Measurements from ENCODE around the gene SHQ1. TPM values are rescaled to one million over a fixed set of nuclear protein-coding genes. Genes with fewer than 3 reads are reported as not detected.

SHQ1 gene
- total RNA-seq, 2 experiments from 2014 or later: 9.4 to 13.1 TPM

- H3K9me3 ChIP-seq (ENCODE audit: control insufficient read depth in 1 of 2, insufficient read depth in 1 of 2, low read length in 2 of 2): no peaks in the 10 kb centered on the region
- ATAC-seq (ENCODE audit: poor library complexity): no peak
- H3K4me1 Mint-ChIP-seq (ENCODE audit: low read depth): peaks cover 13% of the 10 kb centered on the region
- TF ChIP-seq CTCF (IDR thresholded peaks at IDR 0.05): no peak
- H3K36me3 Mint-ChIP-seq (ENCODE audit: low read depth): peaks cover 31% of the 10 kb centered on the region
- no peak for DNase-seq
- ChIA-PET CTCF (interaction anchor here (1.3 to 5.9 kb wide), 3 partner anchors 154 to 945 kb away, joined by 4 to 38 read pairs (median 11); no protein-coding TSS in a partner anchor), POLR2A (interaction anchor here (0.7 to 4.9 kb wide), 13 partner anchors 8 to 945 kb away, joined by 3 to 61 read pairs (median 4); partner anchors contain the start of gene SHQ1)
- no peaks in the 10 kb centered on the region for H3K27me3 Mint-ChIP-seq
- H3K27ac Mint-ChIP-seq: no peak overlapping the region
- peaks cover 7% of the 10 kb centered on the region for H3K4me1 ChIP-seq (ENCODE audit: insufficient read depth, low read length)
- intact Hi-C loops (cut with DNase I, micrococcal nuclease): loop anchor here (5.0 to 10.0 kb wide), 6 partner anchors 83 to 1108 kb away; partner anchors contain the start of genes EIF4E3 (in 1 of the 2) and RYBP (in 1 of the 2)
- no peak overlapping the region for H3K4me3 Mint-ChIP-seq
- H3K4me3 ChIP-seq (ENCODE audit: low read length): no peak overlapping the region
- H3K36me3 ChIP-seq (ENCODE audit: insufficient read depth, low read length): peaks cover 13% of the 10 kb centered on the region
- no peaks in the 10 kb centered on the region for H3K27me3 ChIP-seq (ENCODE audit: control insufficient read depth in 1 of 2, insufficient read depth in 2 of 2, low read length in 2 of 2)
- no peak overlapping the region for H3K27ac ChIP-seq (ENCODE audit: low read depth in 1 of 2, low read length in 2 of 2)
- no peaks in the 10 kb centered on the region for H3K9me3 Mint-ChIP-seq
Measured at GRCh38 chr3:72820415-72820814, 27.8 kb downstream of the SHQ1 start.

- peak in 1 of 14 experiments; percentile 16 for DNase-seq
- Histone ChIP-seq H3K27me3 (ENCODE audit: control insufficient read depth in 1 of 2, insufficient read depth in 2 of 2, low read length in 2 of 2) (no peaks in the 10 kb centered on the region), H3K4me1 (ENCODE audit: insufficient read depth, low read length) (peaks cover 7% of the 10 kb centered on the region), H3K27ac (ENCODE audit: low read depth in 1 of 2, low read length in 2 of 2) (no peak overlapping the region), H3K36me3 (ENCODE audit: insufficient read depth, low read length) (peaks cover 17% of the 10 kb centered on the region), H3K9me3 (ENCODE audit: control insufficient read depth in 1 of 2, insufficient read depth in 1 of 2, low read length in 2 of 2) (no peaks in the 10 kb centered on the region), H3K4me3 (ENCODE audit: low read length) (no peak overlapping the region)
- ChIA-PET POLR2A (interaction anchor here (0.6 to 4.9 kb wide), 3 partner anchors 80 to 439 kb away, joined by 3 to 61 read pairs (median 6); no protein-coding TSS in a partner anchor), CTCF (interaction anchor here (5.9 kb wide), 1 partner anchor 153 kb away, joined by 38 read pairs; no protein-coding TSS in a partner anchor)
- no peak for ATAC-seq (ENCODE audit: poor library complexity)
- Mint-ChIP-seq H3K36me3 (ENCODE audit: low read depth) (peaks cover 36% of the 10 kb centered on the region), H3K4me1 (ENCODE audit: low read depth) (peaks cover 13% of the 10 kb centered on the region), H3K4me3 (no peak overlapping the region), H3K27ac (no peak overlapping the region), H3K9me3 (no peaks in the 10 kb centered on the region), H3K27me3 (no peaks in the 10 kb centered on the region)
- TF ChIP-seq CTCF (IDR thresholded peaks at IDR 0.05): no peak
- intact Hi-C loops (cut with DNase I, micrococcal nuclease): loop anchor here in 1 of 2 experiments (1.0 kb wide), 1 partner anchor 153 kb away; no protein-coding TSS in a partner anchor
Measured at GRCh38 chr3:72818905-72819304, 29.3 kb downstream of the SHQ1 start.

- Mint-ChIP-seq H3K9me3 (no peaks in the 10 kb centered on the region), H3K36me3 (ENCODE audit: low read depth) (peaks cover 34% of the 10 kb centered on the region), H3K4me1 (ENCODE audit: low read depth) (peaks cover 13% of the 10 kb centered on the region), H3K27me3 (no peaks in the 10 kb centered on the region), H3K4me3 (no peak overlapping the region), H3K27ac (no peak overlapping the region)
- DNase-seq (peak in 4 of 14 experiments; percentile 10 to 30 (median 14)), ATAC-seq (ENCODE audit: poor library complexity) (no peak)
- peak; percentile 56 for TF ChIP-seq CTCF (IDR thresholded peaks at IDR 0.05)
- no peak overlapping the region for H3K4me3 ChIP-seq (ENCODE audit: low read length)
- no peak overlapping the region for H3K27ac ChIP-seq (ENCODE audit: low read depth in 1 of 2, low read length in 2 of 2)
- no peaks in the 10 kb centered on the region for H3K27me3 ChIP-seq (ENCODE audit: control insufficient read depth in 1 of 2, insufficient read depth in 2 of 2, low read length in 2 of 2)
- peaks cover 7% of the 10 kb centered on the region for H3K4me1 ChIP-seq (ENCODE audit: insufficient read depth, low read length)
- POLR2A ChIA-PET: interaction anchor here (1.8 to 4.9 kb wide), 2 partner anchors 79 to 152 kb away, joined by 6 to 61 read pairs; no protein-coding TSS in a partner anchor
- CTCF ChIA-PET: interaction anchor here (5.9 kb wide), 1 partner anchor 152 kb away, joined by 38 read pairs; no protein-coding TSS in a partner anchor
- peaks cover 11% of the 10 kb centered on the region for H3K36me3 ChIP-seq (ENCODE audit: insufficient read depth, low read length)
- no peaks in the 10 kb centered on the region for H3K9me3 ChIP-seq (ENCODE audit: control insufficient read depth in 1 of 2, insufficient read depth in 1 of 2, low read length in 2 of 2)
- intact Hi-C loops (cut with DNase I, micrococcal nuclease): loop anchor here in 1 of 2 experiments (1.0 kb wide), 1 partner anchor 152 kb away; no protein-coding TSS in a partner anchor
Measured at GRCh38 chr3:72818092-72818773, 30.0 kb downstream of the SHQ1 start.
